ENCODE results near the gene INS. TPM values are rescaled to one million over a fixed set of nuclear protein-coding genes. Genes with fewer than 3 reads are reported as not detected.

Gene INS
- total and polyA plus RNA-seq, 2 donors (not counting 1 experiment from before 2014, with no cell fraction given): not detected

DNA sequence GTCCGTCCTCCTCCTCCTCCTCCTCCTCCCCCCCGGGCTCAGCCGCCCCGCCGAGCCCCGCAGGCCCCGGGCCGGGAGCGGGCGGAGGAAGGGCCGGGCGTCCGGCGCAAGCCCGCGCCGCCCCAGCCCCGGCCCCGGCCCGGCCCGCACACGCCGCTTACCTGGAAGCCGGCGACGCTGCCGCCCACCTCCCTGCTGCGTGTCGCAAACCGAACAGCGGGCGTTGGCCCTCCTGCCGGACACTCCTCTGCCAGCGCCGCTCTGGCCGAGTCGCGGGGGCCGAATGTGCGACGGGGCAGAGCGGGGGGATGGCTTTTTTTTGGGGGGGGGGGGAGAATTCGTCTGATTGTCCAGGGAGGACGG, 23.0 kb downstream of the INS start:
- intact Hi-C loops (cut with micrococcal nuclease): no loop called here
- TF ChIP-seq CTCF (IDR thresholded peaks at IDR 0.05): no peak
- TF ChIP-seq EZH2 (IDR thresholded peaks at IDR 0.05; ENCODE audit: borderline replicate concordance, insufficient read depth, low read depth, low read length, poor library complexity, severe bottlenecking): no peak
- H3K4me2 ChIP-seq (replicated peaks; ENCODE audit: low read depth, low read length, poor library complexity, severe bottlenecking): peak overlapping the region; percentile 82
- no peaks in the 10 kb centered on the region for H3K36me3 ChIP-seq (replicated peaks in 1 of 2; ENCODE audit: control extremely low read depth in 1 of 2, control insufficient read depth in 1 of 2, extremely low read depth in 1 of 2, insufficient read depth in 2 of 2, low read length in 1 of 2)
- peaks cover 15 to 23% of the 10 kb centered on the region in 2 donors for H3K4me1 ChIP-seq (ENCODE audit: control insufficient read depth in 2 of 2, insufficient read depth in 2 of 2, low read length in 2 of 2)
- Mint-ChIP-seq H3K4me1 (peaks cover 18% of the 10 kb centered on the region), H3K4me3 (peak overlapping the region; percentile 83), H3K9me3 (ENCODE audit: insufficient read depth) (no peaks in the 10 kb centered on the region), H3K27me3 (peaks cover 43% of the 10 kb centered on the region), H3K27ac (no peak overlapping the region)
- ChIA-PET POLR2A (no interaction called here), CTCF (no interaction called here)
- H3K9ac ChIP-seq (ENCODE audit: low read length): peak overlapping the region; percentile 42
- no peak for ATAC-seq (ENCODE audit: low read depth)
- no peak overlapping the region for H3K27ac ChIP-seq (ENCODE audit: low read length in 2 of 2)
- H3K79me2 ChIP-seq (ENCODE audit: control insufficient read depth, insufficient read depth, low read length): no peaks in the 10 kb centered on the region
- H2AFZ ChIP-seq (ENCODE audit: insufficient read depth, low read depth, low read length, poor library complexity, severe bottlenecking): peak overlapping the region; percentile 46
- 1% methylated on average over 33 of the region's 44 CpGs for WGBS (ENCODE audit: insufficient coverage)
- peak; percentile 34 for DNase-seq
- no peaks in the 10 kb centered on the region for H4K20me1 ChIP-seq (ENCODE audit: control insufficient read depth, insufficient read depth, low read length, poor library complexity, severe bottlenecking)
- H3K27me3 ChIP-seq (replicated peaks in 1 of 4; ENCODE audit: control extremely low read depth in 1 of 4, control insufficient read depth in 3 of 4, insufficient read depth in 4 of 4, low read length in 3 of 4): peaks cover 0 to 70% (median 34%) of the 10 kb centered on the region in 4 experiments
- H3K4me3 ChIP-seq (ENCODE audit: control extremely low read depth in 1 of 5, extremely low read depth in 1 of 5, insufficient read depth in 1 of 5, low read depth in 2 of 5, low read length in 4 of 5): peak overlapping the region in 3 of 5 experiments; percentile 15 to 43 (median 42)
- peaks cover 0 to 6% (median 0%) of the 10 kb centered on the region in 3 donors for H3K9me3 ChIP-seq (ENCODE audit: control extremely low read depth in 1 of 3, control insufficient read depth in 2 of 3, insufficient read depth in 1 of 3, low read length in 2 of 3)

DNA sequence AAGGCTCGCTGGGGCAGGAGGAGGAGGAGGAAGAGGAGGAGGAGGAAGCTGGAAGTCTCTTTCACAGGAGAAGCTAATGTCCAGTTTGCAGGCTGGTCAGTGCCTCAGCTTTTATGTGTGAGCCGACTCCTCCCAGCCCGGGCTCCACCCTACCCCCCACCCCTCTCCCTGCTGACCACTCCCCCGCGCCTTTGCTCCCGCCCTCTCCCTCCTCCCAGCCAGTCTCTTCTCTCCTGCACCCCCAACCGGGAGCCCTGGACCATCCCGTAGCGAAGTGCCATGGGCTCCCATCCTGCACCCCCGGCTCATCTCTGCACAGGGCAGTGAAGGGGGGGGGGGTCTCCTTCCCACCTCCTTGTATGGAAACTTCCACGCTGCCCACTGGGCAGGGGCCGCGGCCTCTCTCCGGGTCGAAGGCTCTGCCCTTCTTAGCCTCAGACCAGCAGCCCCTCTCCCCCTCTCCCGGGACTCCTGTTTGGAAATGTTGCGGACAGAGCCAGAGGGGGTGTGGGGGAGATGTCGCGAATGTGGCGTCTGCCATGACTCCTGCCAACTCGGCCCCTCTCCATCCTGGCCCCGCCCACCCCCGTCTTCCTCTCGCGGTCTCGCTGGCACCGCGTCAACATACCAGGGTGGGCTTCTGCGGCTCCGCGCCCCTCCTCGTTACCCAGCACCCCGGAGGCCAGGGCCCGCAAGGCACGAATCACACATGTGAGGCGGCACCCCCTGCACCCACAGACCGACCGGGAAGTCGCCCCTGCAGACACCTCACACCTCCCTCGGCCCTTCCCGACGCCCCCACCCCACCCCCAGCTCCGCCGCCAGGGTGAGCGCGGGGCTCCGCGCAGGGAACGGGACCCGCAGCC, 23.6 kb downstream of the INS start:
- CTCF ChIA-PET: interaction anchor here (1.1 kb wide), 1 partner anchor 15 kb away, joined by 8 read pairs; no protein-coding TSS in a partner anchor
- intact Hi-C loops (cut with micrococcal nuclease): no loop called here
- POLR2A ChIA-PET: interaction anchor here (0.6 kb wide), 1 partner anchor 28 kb away, joined by 4 read pairs; no protein-coding TSS in a partner anchor
- H3K4me3 ChIP-seq (ENCODE audit: control extremely low read depth in 1 of 5, extremely low read depth in 1 of 5, insufficient read depth in 1 of 5, low read depth in 2 of 5, low read length in 4 of 5): no peak overlapping the region
- H4K20me1 ChIP-seq (ENCODE audit: control insufficient read depth, insufficient read depth, low read length, poor library complexity, severe bottlenecking): no peaks in the 10 kb centered on the region
- H3K27ac ChIP-seq (ENCODE audit: low read length in 2 of 2): no peak overlapping the region
- peaks cover 0 to 6% (median 0%) of the 10 kb centered on the region in 3 donors for H3K9me3 ChIP-seq (ENCODE audit: control extremely low read depth in 1 of 3, control insufficient read depth in 2 of 3, insufficient read depth in 1 of 3, low read length in 2 of 3)
- TF ChIP-seq EZH2 (IDR thresholded peaks at IDR 0.05; ENCODE audit: borderline replicate concordance, insufficient read depth, low read depth, low read length, poor library complexity, severe bottlenecking): no peak
- TF ChIP-seq CTCF (IDR thresholded peaks at IDR 0.05): no peak
- H3K4me2 ChIP-seq (replicated peaks; ENCODE audit: low read depth, low read length, poor library complexity, severe bottlenecking): peak overlapping the region; percentile 82
- Mint-ChIP-seq H3K27ac (no peak overlapping the region), H3K27me3 (peaks cover 40% of the 10 kb centered on the region), H3K9me3 (ENCODE audit: insufficient read depth) (no peaks in the 10 kb centered on the region), H3K4me3 (peak overlapping the region; percentile 60), H3K4me1 (peaks cover 14% of the 10 kb centered on the region)
- 2% methylated on average over 35 of the region's 50 CpGs for WGBS (ENCODE audit: insufficient coverage)
- peak overlapping the region; percentile 19 for H3K9ac ChIP-seq (ENCODE audit: low read length)
- peak; percentile 34 for DNase-seq
- no peaks in the 10 kb centered on the region for H3K79me2 ChIP-seq (ENCODE audit: control insufficient read depth, insufficient read depth, low read length)
- peak overlapping the region; percentile 16 for H2AFZ ChIP-seq (ENCODE audit: insufficient read depth, low read depth, low read length, poor library complexity, severe bottlenecking)
- H3K36me3 ChIP-seq (replicated peaks in 1 of 2; ENCODE audit: control extremely low read depth in 1 of 2, control insufficient read depth in 1 of 2, extremely low read depth in 1 of 2, insufficient read depth in 2 of 2, low read length in 1 of 2): no peaks in the 10 kb centered on the region
- peaks cover 15 to 23% of the 10 kb centered on the region in 2 donors for H3K4me1 ChIP-seq (ENCODE audit: control insufficient read depth in 2 of 2, insufficient read depth in 2 of 2, low read length in 2 of 2)
- peaks cover 0 to 66% (median 28%) of the 10 kb centered on the region in 4 experiments for H3K27me3 ChIP-seq (replicated peaks in 1 of 4; ENCODE audit: control extremely low read depth in 1 of 4, control insufficient read depth in 3 of 4, insufficient read depth in 4 of 4, low read length in 3 of 4)
- ATAC-seq (ENCODE audit: low read depth): no peak
